NCI-H1930 (cell line): ENCODE results near the gene IDH3G.

Experiments
- DNase-seq, 2 experiments: peaks; one replicate each; lab custom pipeline; 2025; lab: John Stamatoyannopoulos, UW

IDH3G gene

DNA sequence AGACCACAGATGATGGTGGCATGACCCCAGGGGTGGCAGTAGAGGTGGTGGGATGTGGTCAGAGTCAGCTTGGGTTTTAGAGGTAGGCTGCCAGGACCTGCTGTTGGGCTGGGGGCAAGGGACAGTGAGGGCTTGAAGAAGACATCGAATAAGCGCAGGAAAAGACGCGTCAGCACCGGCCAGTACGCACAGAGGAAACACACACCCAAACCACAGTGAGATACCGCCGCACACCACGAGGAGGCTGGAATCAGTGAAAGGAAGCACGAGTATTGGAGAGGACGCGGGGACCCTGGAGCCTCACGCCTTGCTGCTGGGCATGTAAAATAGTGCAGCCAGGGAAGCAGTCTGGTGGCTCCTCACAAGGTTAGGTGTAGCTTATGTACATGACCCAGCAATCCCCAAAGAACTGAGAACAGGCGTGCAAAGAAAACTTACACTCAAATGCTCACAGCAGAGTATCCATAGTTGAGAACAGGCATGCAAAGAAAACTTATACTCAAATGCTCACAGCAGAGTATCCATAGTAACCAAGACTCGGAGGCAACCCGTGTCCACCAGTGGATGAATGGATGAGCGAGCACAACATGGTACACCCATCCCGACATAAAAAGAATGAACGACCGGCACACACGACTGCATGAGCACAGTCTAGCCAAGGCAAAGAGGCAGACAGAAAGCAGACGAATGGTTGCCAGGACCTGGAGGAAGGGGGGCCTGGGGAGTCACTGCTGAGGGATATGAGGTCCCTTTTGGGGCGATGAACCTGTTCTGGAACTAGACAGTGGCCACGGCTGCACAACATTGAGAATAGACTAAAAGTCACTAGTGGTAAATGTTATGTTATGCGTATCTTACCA, 22.9 kb upstream of the IDH3G start:
- DNase-seq: no peak

GRCh38 chrX:153814591-153815315, 20.6 kb upstream of the IDH3G start:
- DNase-seq: no peak

- DNase-seq: no peak
Observed at GRCh38 chrX:153813161-153813560, 19.0 kb upstream of the IDH3G start.

- no peak for DNase-seq
Observed at GRCh38 chrX:153812220-153812619, 18.0 kb upstream of the IDH3G start.

GRCh38 chrX:153807976-153808375, 13.8 kb upstream of the IDH3G start:
- no peak for DNase-seq

DNA sequence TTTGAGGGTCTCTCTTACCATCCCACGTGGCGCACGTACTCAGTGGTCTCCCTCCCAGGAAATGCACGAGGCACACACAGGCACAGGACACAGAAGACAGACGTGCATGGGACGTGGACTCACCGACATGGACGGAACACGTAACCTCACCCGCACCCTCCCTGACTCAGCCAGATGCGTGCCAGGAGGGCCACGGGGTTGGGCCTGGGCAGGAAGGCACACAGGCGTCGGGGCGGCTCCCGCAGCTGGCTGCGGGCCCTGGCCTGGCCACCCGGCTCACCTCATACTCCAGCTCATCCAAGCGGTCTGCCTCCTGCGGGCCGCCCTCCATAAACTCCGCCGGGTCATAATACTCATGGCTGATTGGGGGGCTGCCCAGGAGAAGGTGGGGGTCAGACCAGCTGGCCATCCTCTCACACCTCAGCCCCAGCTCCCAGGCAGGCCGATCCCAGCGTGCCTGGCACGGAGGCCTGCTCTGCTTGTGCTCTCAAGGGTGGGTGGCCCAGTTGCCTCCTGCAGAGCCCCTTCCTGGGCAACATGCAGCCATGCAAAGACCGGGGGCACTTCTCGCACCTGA, 12.9 kb upstream of the IDH3G start:
- no peak for DNase-seq

- no peak for DNase-seq
Observed at GRCh38 chrX:153805436-153805835, 11.3 kb upstream of the IDH3G start.

DNA sequence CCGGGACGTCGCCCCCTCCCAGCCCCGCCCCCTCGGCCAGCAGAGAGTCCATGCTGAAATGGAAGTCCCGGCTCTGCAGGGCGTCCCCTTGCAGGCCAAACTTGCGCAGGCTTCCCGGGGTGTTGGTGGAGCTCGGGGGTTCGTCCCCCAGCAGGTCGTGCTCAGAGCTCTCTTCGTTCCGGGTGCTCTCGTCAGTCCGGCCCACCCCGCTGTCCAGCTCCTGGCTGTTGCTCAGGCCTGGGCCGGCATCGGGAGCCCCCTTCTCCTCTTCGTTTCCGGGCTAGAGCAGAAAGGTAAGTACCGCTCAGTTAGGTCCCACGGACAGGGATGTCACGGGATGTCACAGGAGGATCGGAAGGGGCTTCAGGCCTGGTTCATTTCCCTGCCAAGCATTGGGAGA, 10.4 kb upstream of the IDH3G start:
- no peak for DNase-seq

DNA sequence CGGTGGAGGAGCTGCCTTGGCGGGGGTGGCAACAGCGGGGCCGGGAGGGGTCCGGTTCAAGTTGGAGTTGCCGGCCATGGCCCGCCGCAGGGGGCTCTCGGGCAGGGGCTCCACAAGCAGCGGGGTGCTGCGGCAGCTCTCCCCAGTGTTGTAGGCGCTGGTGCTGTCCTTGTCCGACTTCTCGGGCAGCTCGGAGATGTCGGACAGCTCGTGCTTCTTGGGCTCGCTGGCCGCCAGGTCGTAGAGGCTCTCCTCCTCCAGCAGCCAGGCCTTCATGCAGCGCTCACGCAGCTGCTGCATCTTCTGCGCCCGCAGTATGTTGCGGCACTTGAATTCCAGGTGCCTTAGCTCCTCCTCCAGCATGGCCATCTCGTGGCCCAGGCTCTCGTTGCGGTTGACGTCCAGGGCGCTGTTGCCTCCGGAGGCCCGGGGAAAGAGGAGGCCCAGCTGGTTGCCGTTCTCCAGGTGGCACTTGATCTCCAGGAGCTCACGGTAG, 10.0 kb upstream of the IDH3G start:
- DNase-seq: no peak

DNA sequence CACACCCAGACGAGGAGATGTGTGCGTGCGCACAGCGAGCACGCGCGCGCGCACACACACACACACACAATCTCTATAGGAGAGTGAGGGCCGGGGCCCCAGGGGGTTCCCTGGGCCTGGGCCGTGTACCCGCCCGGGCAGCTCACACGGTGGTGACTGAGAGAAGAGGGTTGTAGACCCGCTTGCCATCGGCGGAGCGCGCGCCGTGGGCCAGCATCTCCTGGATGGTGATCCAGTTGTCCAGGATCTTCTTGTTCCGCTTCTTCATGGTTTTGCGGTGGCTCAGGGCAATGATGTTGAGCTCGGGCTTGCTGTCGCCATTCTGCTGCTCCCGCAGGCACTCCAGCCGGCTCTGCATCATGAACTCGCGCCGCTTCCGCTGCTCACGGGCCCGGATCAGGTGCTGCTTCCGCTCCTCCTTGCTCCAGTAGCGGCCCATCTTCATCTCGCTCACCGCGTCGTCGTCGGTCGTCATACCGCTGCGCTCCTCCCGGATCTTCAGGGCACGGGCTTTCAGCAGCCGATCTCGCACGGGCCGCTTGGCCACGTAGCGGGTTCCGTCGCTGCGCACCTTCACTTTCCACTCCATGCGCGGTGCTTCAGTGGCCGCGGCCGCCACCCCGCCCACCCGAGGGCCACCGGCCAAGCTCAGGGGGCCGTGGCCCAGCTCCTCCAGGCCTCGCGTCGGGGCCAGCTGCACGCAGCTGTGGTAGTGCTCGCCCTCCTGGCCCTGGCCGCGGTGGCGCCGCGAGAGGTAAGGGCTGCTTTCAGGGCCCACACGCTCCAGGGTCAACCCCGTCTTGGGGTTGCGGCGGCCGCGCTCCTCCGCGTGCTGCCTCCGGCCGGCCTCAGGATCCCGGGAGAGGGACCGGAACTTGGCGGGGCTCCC, 9.3 kb upstream of the IDH3G start:
- no peak for DNase-seq

GRCh38 chrX:153802513-153803045, 8.4 kb upstream of the IDH3G start:
- no peak for DNase-seq

GRCh38 chrX:153801669-153802068, 7.5 kb upstream of the IDH3G start:
- no peak for DNase-seq

GRCh38 chrX:153800746-153801145, 6.6 kb upstream of the IDH3G start:
- no peak for DNase-seq

DNA sequence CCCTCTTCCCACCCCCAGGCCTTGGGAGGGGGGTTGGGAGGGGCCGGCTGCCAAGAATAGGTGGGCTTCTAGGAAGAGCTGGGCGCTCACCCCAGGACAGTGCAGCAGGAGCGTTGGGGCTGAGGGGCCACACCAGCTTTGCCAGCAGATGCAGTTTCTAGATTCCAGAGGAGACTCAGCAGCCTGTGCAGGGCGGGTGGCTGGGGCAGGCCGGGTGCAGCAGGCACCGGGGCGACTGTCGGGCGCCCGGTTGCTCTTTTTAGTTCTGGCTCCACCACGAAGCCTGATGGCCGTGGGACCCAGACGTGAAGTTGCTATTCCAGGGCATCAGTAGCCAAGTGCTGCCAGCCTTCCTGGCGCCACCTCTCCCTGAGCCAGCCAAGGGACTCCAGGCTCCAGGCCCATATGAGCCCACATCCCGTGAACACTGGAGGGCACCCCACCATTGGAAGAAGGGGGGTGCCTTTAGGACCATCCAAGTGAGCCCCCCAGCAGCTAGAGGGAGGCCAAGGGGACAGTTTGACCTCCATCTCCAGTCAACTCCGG, 6.1 kb upstream of the IDH3G start:
- DNase-seq: no peak

- no peak for DNase-seq
Observed at GRCh38 chrX:153799326-153799725, 5.2 kb upstream of the IDH3G start.

- DNase-seq: no peak
Observed at GRCh38 chrX:153797415-153798015, 3.3 kb upstream of the IDH3G start.

DNA sequence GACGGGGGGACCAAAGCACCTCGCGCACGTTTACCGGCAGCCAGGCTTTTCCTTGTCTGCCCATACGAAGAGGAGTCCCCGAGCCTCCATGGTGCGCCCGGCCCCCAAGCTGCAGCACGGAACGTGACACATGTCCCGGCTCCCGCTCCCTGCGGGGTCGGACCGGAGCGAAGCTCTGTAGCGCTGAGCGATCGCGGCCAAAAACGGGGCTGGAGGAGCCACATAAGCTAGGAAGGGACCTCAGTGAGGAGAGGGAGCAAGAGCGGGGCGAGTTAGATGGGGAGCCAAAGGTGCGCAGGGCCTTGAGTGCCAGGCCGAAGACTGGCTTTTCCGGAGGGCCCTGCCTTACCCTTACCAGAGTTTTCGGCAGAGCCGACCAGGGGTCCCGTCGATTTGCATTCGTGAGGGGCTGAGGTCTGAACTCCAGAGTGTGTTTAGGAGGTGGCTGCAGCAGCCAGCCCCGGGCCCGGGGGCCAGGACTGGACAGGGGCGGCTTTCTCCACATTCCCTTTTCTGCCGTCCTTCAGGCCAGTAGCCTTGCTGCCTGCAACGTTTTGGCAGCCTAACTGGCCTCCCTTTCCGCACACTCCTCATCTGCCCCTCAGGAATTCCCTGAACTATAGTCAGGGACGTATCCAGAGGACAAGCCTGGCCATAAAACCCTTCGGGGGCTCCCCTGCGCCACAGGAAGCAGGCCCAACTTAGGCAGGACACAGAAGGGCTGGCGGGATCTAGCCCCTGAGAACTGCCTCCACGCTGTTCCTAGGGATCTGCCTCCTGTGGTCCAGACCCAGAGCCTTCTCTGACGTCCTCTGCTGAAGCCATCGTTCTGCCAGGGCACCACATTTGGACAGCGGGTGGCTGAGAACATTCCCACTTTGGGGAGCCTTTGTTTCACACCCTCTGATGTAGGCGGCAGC, 982 bp upstream of the IDH3G start:
- no peak for DNase-seq

DNA sequence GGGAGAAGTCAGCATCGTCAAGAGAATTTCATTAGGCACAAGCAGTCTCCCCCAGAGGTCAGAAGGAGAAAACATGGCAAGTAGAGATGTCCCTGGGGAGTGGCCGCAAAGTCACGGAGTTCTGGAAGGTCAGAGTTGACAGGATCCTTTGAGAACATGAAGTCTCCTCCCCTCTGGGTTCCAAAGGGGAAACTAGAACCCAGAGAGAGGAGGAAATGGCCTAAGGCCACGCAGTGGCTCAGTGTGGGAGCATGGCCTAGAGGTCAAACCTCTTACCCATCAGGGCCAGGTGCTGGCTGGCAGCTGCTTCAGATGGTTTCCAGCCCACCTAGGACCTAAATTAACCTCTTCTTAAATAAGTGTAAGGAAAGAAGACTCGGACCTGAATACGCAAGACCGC, 884 bp downstream of the IDH3G start:
- no peak for DNase-seq

DNA sequence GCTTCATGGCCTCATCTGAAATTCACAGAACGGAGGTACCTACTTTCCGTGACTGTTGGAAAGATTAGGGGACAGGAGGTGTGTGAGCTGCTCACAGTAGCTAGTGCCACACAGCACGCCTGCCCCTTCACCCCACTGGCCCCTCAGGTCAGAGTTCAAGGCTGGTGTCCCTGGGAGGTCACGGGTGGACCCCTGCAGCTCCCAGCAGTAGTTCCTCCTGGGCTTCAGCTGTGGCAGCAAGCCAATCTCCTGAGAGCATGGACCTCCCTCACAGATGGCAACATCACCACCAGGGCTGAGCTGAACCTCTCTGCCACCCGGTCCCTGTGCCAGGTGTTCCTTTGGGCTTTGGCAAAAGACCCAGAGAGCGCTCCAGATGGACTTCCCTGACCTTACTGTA, 1.8 kb downstream of the IDH3G start:
- no peak for DNase-seq
